IMR-90 (cell line): ENCODE data around the gene SPINT3. TPM values are rescaled to one million over a fixed set of nuclear protein-coding genes. Genes with fewer than 3 reads are reported as not detected.
"Not testable (repeated sequence)": the region's sequence is repeated elsewhere in the genome, so short reads cannot be mapped to it uniquely, and the experiment has no call there.

ENCODE experiments used
- ATAC-seq: fragments of 200-7000 bp; cut with Tn5 transposase; 2 replicates; pipeline ENCODE4 v1.9.1; 2020; ENCODE audit warnings: low read depth, mild to moderate bottlenecking, moderate library complexity
- BruUV-seq: library from RNA; stranded (reverse); fragments of 400-500 nt; replicated peaks from 2 replicates; lab custom pipeline; 2021; lab: Mats Ljungman, UMichigan
- CTCF ChIA-PET: fragments of 300-600 bp; formaldehyde crosslinking; extraction: SDS; loops from one replicate; lab custom pipeline; 2021; ENCODE audit warnings: antibody characterized with exemption; lab: Yijun Ruan, JAX
- POLR2A ChIA-PET: fragments of 300-600 bp; sonication (Branson Sonifier 250); formaldehyde crosslinking; loops from one replicate; lab custom pipeline; 2022; ENCODE audit warnings: antibody characterized with exemption; ENCODE audit not compliant: unreplicated experiment; lab: Charles Lee
- DNase-seq: peaks from one replicate; pipeline ENCODE4 v3.0.0; 2013
- H2AFZ ChIP-seq: replicated peaks from 2 replicates; pipeline ENCODE3; 2013; ENCODE audit warnings: low read length, mild to moderate bottlenecking; ENCODE audit not compliant: poor library complexity
- H2AK5ac ChIP-seq: 2 replicates; pipeline ENCODE4 v1.6.1; 2013; ENCODE audit warnings: low read depth, low read length, inconsistent platforms
- H2AK9ac ChIP-seq: replicated peaks from 2 replicates; pipeline ENCODE3; 2013; ENCODE audit warnings: mild to moderate bottlenecking, low read depth, low read length, moderate library complexity; ENCODE audit not compliant: poor library complexity
- H2BK120ac ChIP-seq: 2 replicates; pipeline ENCODE4 v1.6.1; 2013; ENCODE audit warnings: low read depth, low read length, inconsistent platforms
- H2BK15ac ChIP-seq: 3 replicates; pipeline ENCODE4 v1.6.1; 2013; ENCODE audit warnings: low read depth, low read length, inconsistent platforms
- H2BK20ac ChIP-seq: 2 replicates; pipeline ENCODE4 v1.6.1; 2013; ENCODE audit warnings: low read depth, mild to moderate bottlenecking, inconsistent platforms, low read length, moderate library complexity
- H2BK5ac ChIP-seq: 2 replicates; pipeline ENCODE4 v1.6.1; 2013; ENCODE audit warnings: mild to moderate bottlenecking, low read depth, low read length, inconsistent platforms; ENCODE audit not compliant: poor library complexity, severe bottlenecking
- H3K14ac ChIP-seq: replicated peaks from 2 replicates; pipeline ENCODE4 v1.6.1; 2013; ENCODE audit warnings: low read depth, low read length, inconsistent platforms
- H3K18ac ChIP-seq: 2 replicates; pipeline ENCODE4 v1.6.1; 2013; ENCODE audit warnings: low read depth, low read length, control low read depth
- H3K23ac ChIP-seq: 2 replicates; pipeline ENCODE4 v1.6.1; 2013; ENCODE audit warnings: low read depth, low read length, inconsistent platforms
- H3K27ac ChIP-seq: 2 replicates; pipeline ENCODE4 v1.5.1; 2013; ENCODE audit warnings: mild to moderate bottlenecking, control low read depth, low read length; ENCODE audit not compliant: insufficient read depth
- H3K27me3 ChIP-seq: 2 replicates; pipeline ENCODE4 v1.6.1; 2013; ENCODE audit warnings: low read length; ENCODE audit not compliant: control insufficient read depth, insufficient read depth
- H3K36me3 ChIP-seq: 2 replicates; pipeline ENCODE4 v1.6.1; 2013; ENCODE audit warnings: low read length, mixed read lengths; ENCODE audit not compliant: control insufficient read depth, insufficient read depth
- H3K4ac ChIP-seq: 2 replicates; pipeline ENCODE4 v1.6.1; 2013; ENCODE audit warnings: low read depth, low read length, inconsistent platforms
- H3K4me1 ChIP-seq: 2 replicates; pipeline ENCODE4 v1.6.1; 2013; ENCODE audit warnings: low read length, mixed read lengths; ENCODE audit not compliant: control insufficient read depth, insufficient read depth
- H3K4me2 ChIP-seq: 2 replicates; pipeline ENCODE4 v1.6.1; 2013; ENCODE audit warnings: low read depth, mild to moderate bottlenecking, control low read depth, low read length, moderate library complexity
- H3K4me3 ChIP-seq: 2 replicates; pipeline ENCODE4 v1.5.1; 2013; ENCODE audit warnings: low read depth, mild to moderate bottlenecking, control low read depth, low read length, moderate library complexity; ENCODE audit not compliant: insufficient read depth
- H3K56ac ChIP-seq: 2 replicates; pipeline ENCODE4 v1.6.1; 2013; ENCODE audit warnings: low read length, inconsistent platforms; ENCODE audit not compliant: insufficient read depth; ENCODE audit errors: extremely low read depth
- H3K79me1 ChIP-seq, 2 experiments: 2 replicates each; pipeline ENCODE4 v1.6.1; 2013; ENCODE audit warnings: low read length in 2 of 2, inconsistent platforms in 1 of 2, low read depth in 1 of 2
- H3K9ac ChIP-seq: 2 replicates; pipeline ENCODE4 v1.6.1; 2013; ENCODE audit warnings: low read depth, low read length, control low read depth
- H3K9me1 ChIP-seq: 2 replicates; pipeline ENCODE4 v1.6.1; 2013; ENCODE audit warnings: low read length, inconsistent platforms; ENCODE audit not compliant: insufficient read depth
- H3K9me3 ChIP-seq: 2 replicates; pipeline ENCODE4 v1.6.1; 2013; ENCODE audit warnings: low read length; ENCODE audit not compliant: control insufficient read depth, insufficient read depth
- H4K20me1 ChIP-seq: 2 replicates; pipeline ENCODE4 v1.6.1; 2013; ENCODE audit warnings: low read length, inconsistent platforms; ENCODE audit not compliant: insufficient read depth
- H4K5ac ChIP-seq: 2 replicates; pipeline ENCODE4 v1.6.1; 2013; ENCODE audit warnings: mild to moderate bottlenecking, low read depth, low read length, control low read depth
- H4K8ac ChIP-seq, 2 experiments: 2 replicates each; pipeline ENCODE4 v1.6.1; 2013; ENCODE audit warnings: low read depth in 2 of 2, low read length in 2 of 2, control low read depth in 1 of 2, inconsistent platforms in 1 of 2
- H4K91ac ChIP-seq: 2 replicates; pipeline ENCODE4 v1.6.1; 2013; ENCODE audit warnings: low read depth, low read length, inconsistent platforms; ENCODE audit not compliant: insufficient read depth
- WGBS, 2 experiments: methylation state at CpG; one replicate each; pipeline versions ENCODE4 v1.1.5 to v1.1.7; 2013; ENCODE audit warnings: missing lambda C conversion rate in 2 of 2; ENCODE audit not compliant: insufficient read length in 1 of 2; ENCODE audit errors: extremely low coverage in 2 of 2; 5-methylcytosine and 5-hydroxymethylcytosine counted together
- dilution Hi-C: fragments of 300-500 bp; cut with HindIII; formaldehyde crosslinking; loops from one replicate; pipeline ENCODE4 v1.14.3; 2018; ENCODE audit warnings: low sequenced_read_pairs; ENCODE audit not compliant: unreplicated experiment
- in situ Hi-C: fragments of 300-500 bp; cut with MboI; formaldehyde crosslinking; loops from 3 replicates; pipeline ENCODE4 v1.14.3; 2019; ENCODE audit warnings: low sequenced_read_pairs, inconsistent platforms, mixed read lengths
- intact Hi-C: fragments of 100-400 bp; cut with micrococcal nuclease; formaldehyde crosslinking; loops from 2 replicates; pipeline ENCODE4 v1.10.0; 2022
- polyA plus RNA-seq, 3 experiments: library from polyadenylated mRNA; depleted of rRNA; stranded (reverse); fragments of >200 nt; gene quantifications; 2 replicates each; pipeline ENCODE4 v1.2.3, GENCODE V29; 2012; ENCODE audit warnings: low replicate concordance in 1 of 3
- total RNA-seq: library from RNA; depleted of rRNA; stranded (reverse); fragments of >200 nt; gene quantifications from 2 replicates; pipeline ENCODE4 v1.2.3, GENCODE V29; 2012

SPINT3 gene
- total and polyA plus RNA-seq, 2 of the 4 experiments (the other 2 are of a cell fraction) = not detected

GRCh38 chr20:45472286-45472685 is 43.1 kb downstream of the SPINT3 start:
- H3K27me3 ChIP-seq = peaks cover 41% of the 10 kb centered on the region
- H2AK5ac ChIP-seq, POLR2A ChIA-PET, H3K9me1 ChIP-seq, H3K27ac ChIP-seq, ATAC-seq, H4K8ac ChIP-seq, in situ Hi-C loops, H3K9me3 ChIP-seq, H3K18ac ChIP-seq, H3K14ac ChIP-seq, H3K36me3 ChIP-seq, H3K4me2 ChIP-seq, H3K4me1 ChIP-seq, H2BK15ac ChIP-seq, DNase-seq, H3K9ac ChIP-seq, H3K4ac ChIP-seq, H3K79me1 ChIP-seq, H4K20me1 ChIP-seq, H4K5ac ChIP-seq, H2AK9ac ChIP-seq, H3K4me3 ChIP-seq, H3K56ac ChIP-seq, H2BK20ac ChIP-seq, CTCF ChIA-PET, intact Hi-C loops, BruUV-seq, dilution Hi-C loops, H2BK5ac ChIP-seq, H2BK120ac ChIP-seq, H4K91ac ChIP-seq, H2AFZ ChIP-seq, H3K23ac ChIP-seq: not testable (repeated sequence)
- no CpG with 5 or more reads among the region's 3 CpGs for WGBS, 2 experiments
